Measurements from ENCODE around the gene EIF4E2. TPM values are rescaled to one million over a fixed set of nuclear protein-coding genes. Genes with fewer than 3 reads are reported as not detected.

Gene EIF4E2
- total and polyA plus RNA-seq, 2 of the 4 experiments (the other 2 are of a cell fraction), result 52.1 to 105 TPM

- Histone ChIP-seq H3K9me1 (ENCODE audit: insufficient read depth, low read length) (peaks cover 5% of the 10 kb centered on the region; the same call in 1 of the 2 replicates), H3K27ac (ENCODE audit: insufficient read depth, low read length) (no peak overlapping the region), H4K5ac (ENCODE audit: low read depth, low read length) (no peak overlapping the region), H3K56ac (ENCODE audit: extremely low read depth, insufficient read depth, low read length) (no peak overlapping the region), H3K9me3 (ENCODE audit: control insufficient read depth, insufficient read depth, low read length) (no peaks in the 10 kb centered on the region), H3K36me3 (ENCODE audit: control insufficient read depth, insufficient read depth, low read length) (peaks cover 4% of the 10 kb centered on the region; the same call in 1 of the 2 replicates), H3K23ac (ENCODE audit: low read depth, low read length) (no peak overlapping the region), H3K4ac (ENCODE audit: low read depth, low read length) (no peak overlapping the region), H3K9ac (ENCODE audit: low read depth, low read length) (no peak overlapping the region), H3K79me1 (ENCODE audit: low read depth in 1 of 2, low read length in 2 of 2) (peaks cover 0 to 8% of the 10 kb centered on the region in 2 experiments; a peak in 2 of 4 replicates), H2AK5ac (ENCODE audit: low read depth, low read length) (no peak overlapping the region), H2BK15ac (ENCODE audit: low read depth, low read length) (no peak overlapping the region), H3K14ac (replicated peaks; ENCODE audit: low read depth, low read length) (no peak overlapping the region), H3K4me3 (ENCODE audit: insufficient read depth, low read depth, low read length) (no peak overlapping the region), H4K8ac (ENCODE audit: low read depth in 2 of 2, low read length in 2 of 2) (no peak overlapping the region), H2AFZ (replicated peaks; ENCODE audit: low read length, poor library complexity) (no peak overlapping the region), H2BK120ac (ENCODE audit: low read depth, low read length) (no peak overlapping the region), H3K4me1 (ENCODE audit: control insufficient read depth, insufficient read depth, low read length) (no peaks in the 10 kb centered on the region; the same call in 1 of the 2 replicates), H2AK9ac (replicated peaks; ENCODE audit: low read depth, low read length, poor library complexity) (no peak overlapping the region), H2BK5ac (ENCODE audit: low read depth, low read length, poor library complexity, severe bottlenecking) (no peak overlapping the region), H3K18ac (ENCODE audit: low read depth, low read length) (no peak overlapping the region), H3K4me2 (ENCODE audit: low read depth, low read length) (no peak overlapping the region), H4K20me1 (ENCODE audit: insufficient read depth, low read length) (no peaks in the 10 kb centered on the region; the same call in 1 of the 2 replicates), H4K91ac (ENCODE audit: insufficient read depth, low read depth, low read length) (no peak overlapping the region), H3K27me3 (ENCODE audit: control insufficient read depth, insufficient read depth, low read length) (peaks cover 14% of the 10 kb centered on the region), H2BK20ac (ENCODE audit: low read depth, low read length) (no peak overlapping the region)
- ATAC-seq (ENCODE audit: low read depth) (no peak), DNase-seq (no peak)
- dilution Hi-C loops (cut with HindIII; ENCODE audit: low sequenced_read_pairs, unreplicated experiment), result no loop called here
- BruUV-seq (replicated peaks), result no TSS peak
- no peak for TF ChIP-seq MAFK (IDR thresholded peaks at IDR 0.05; ENCODE audit: low read depth, low read length)
- ChIA-PET POLR2A (ENCODE audit: unreplicated experiment) (no interaction called here), CTCF (no interaction called here)
- 77% methylated on average over 5 of the region's 9 CpGs; no CpG with 5 or more reads in 1 of the 2 experiments for WGBS, 2 experiments (ENCODE audit: extremely low coverage in 2 of 2, insufficient read length in 1 of 2)
- in situ Hi-C loops (cut with MboI; ENCODE audit: low sequenced_read_pairs), result no loop called here
- intact Hi-C loops (cut with micrococcal nuclease), result no loop called here
These were observed 8.4 kb upstream of the EIF4E2 start for GRCh38 chr2:232541961-232542714.

Data from IMR-90 (cell line).